Measurements from ENCODE around the gene KCNJ11.

The KCNJ11 gene

GRCh38 chr11:17389211-17389956 is 925 bp upstream of the KCNJ11 start:
- DNase-seq: peak; percentile 89

- DNase-seq: no peak
Observed at GRCh38 chr11:17387811-17388210, 648 bp downstream of the KCNJ11 start.

GRCh38 chr11:17387254-17387653 is 1.2 kb downstream of the KCNJ11 start:
- no peak for DNase-seq

GRCh38 chr11:17386331-17387084 is 2.0 kb downstream of the KCNJ11 start:
- peak; percentile 48 for DNase-seq

- DNase-seq: no peak
Observed at GRCh38 chr11:17385926-17386325, 2.5 kb downstream of the KCNJ11 start.

- no peak for DNase-seq
Observed at GRCh38 chr11:17385492-17385891, 3.0 kb downstream of the KCNJ11 start.

- peak; percentile 80 for DNase-seq
Observed at GRCh38 chr11:17384002-17384511, 4.4 kb downstream of the KCNJ11 start.

- no peak for DNase-seq
Observed at GRCh38 chr11:17383461-17383860, 5.0 kb downstream of the KCNJ11 start.

GRCh38 chr11:17382046-17382728 is 6.3 kb downstream of the KCNJ11 start:
- DNase-seq: no peak

- DNase-seq: no peak
Observed at GRCh38 chr11:17381156-17381555, 7.3 kb downstream of the KCNJ11 start.

GRCh38 chr11:17379383-17380180 is 8.9 kb downstream of the KCNJ11 start:
- no peak for DNase-seq

GRCh38 chr11:17378655-17379054 is 9.8 kb downstream of the KCNJ11 start:
- no peak for DNase-seq

GRCh38 chr11:17376493-17376892 is 12.0 kb downstream of the KCNJ11 start:
- DNase-seq: no peak

- DNase-seq: no peak
Observed at GRCh38 chr11:17375547-17375946, 12.9 kb downstream of the KCNJ11 start.

GRCh38 chr11:17371614-17372013 is 16.8 kb downstream of the KCNJ11 start:
- DNase-seq: no peak

GRCh38 chr11:17369684-17370243 is 18.7 kb downstream of the KCNJ11 start:
- no peak for DNase-seq

- DNase-seq: no peak
Observed at GRCh38 chr11:17369094-17369493, 19.4 kb downstream of the KCNJ11 start.

GRCh38 chr11:17368551-17368950 is 19.9 kb downstream of the KCNJ11 start:
- DNase-seq: no peak

- DNase-seq: no peak
Observed at GRCh38 chr11:17366495-17366894, 22.0 kb downstream of the KCNJ11 start.

- DNase-seq: peak; percentile 68
Observed at GRCh38 chr11:17354601-17354991, 33.9 kb downstream of the KCNJ11 start.

GRCh38 chr11:17353821-17354600 is 34.4 kb downstream of the KCNJ11 start:
- DNase-seq: peak; percentile 71
